ENCODE data around the gene CALCB. TPM values are rescaled to one million over a fixed set of nuclear protein-coding genes. Genes with fewer than 3 reads are reported as not detected.

Gene CALCB
- total RNA-seq, 1 donor from 2014 or later, result not detected

DNA sequence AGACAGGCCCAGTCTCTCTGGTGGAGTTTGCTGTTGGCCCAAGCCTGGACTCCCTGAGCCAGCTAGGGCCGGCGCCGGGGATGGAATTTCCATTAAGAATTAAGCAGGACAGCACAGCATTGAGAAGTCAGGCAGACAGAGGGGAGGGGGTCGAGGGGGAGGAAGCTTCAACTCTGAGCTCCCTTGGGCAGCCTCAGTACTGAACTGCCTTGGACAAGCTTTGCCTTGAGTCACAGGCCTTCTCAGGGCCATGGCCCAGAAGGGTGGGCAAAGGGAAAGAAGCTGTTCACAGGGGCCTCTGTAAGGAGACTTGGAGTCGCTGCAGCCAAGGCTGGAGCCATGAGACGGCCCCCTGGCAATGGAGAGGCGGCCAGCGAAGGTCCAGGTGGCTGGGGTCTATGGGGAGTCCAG is 38.7 kb downstream of the CALCB start:
- no peak for DNase-seq
- intact Hi-C loops (cut with DNase I), result no loop called here
- no peak for ATAC-seq (ENCODE audit: poor library complexity)

DNA sequence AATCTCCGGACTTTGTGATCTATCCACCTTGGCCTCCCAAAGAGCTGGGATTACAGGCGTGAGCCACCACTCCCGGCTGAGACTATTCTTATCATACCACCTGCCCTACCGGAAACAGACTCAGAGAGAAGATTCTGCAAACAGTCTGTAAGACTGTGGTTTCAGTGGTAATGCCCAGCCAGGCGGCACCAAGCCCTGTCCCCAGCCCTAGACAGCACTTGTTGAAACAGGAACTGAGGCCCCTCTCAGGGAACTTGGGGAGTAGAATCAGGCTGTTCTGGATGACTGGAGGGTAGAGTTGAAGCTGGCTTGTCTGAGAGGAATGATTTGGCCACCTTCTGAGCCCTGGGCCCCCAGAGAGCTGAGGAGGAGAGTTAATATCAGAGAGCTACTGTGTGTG is 40.0 kb downstream of the CALCB start:
- intact Hi-C loops (cut with DNase I), result no loop called here
- no peak for DNase-seq
- ATAC-seq (ENCODE audit: poor library complexity), result no peak

- intact Hi-C loops (cut with DNase I), result no loop called here
- peak; percentile 64 for ATAC-seq (ENCODE audit: poor library complexity)
- no peak for DNase-seq
Measured at GRCh38 chr11:15114501-15115475, 41.4 kb downstream of the CALCB start, which contains the start of gene INSC. INSC (plus strand) TSS chr11:15114923; CDS start chr11:15149175, 34,252 bp downstream.

- DNase-seq (no peak), ATAC-seq (ENCODE audit: poor library complexity) (no peak)
- intact Hi-C loops (cut with DNase I), result no loop called here
Measured at GRCh38 chr11:15115686-15116085, 42.3 kb downstream of the CALCB start.

GRCh38 chr11:15117751-15118150 is 44.4 kb downstream of the CALCB start:
- intact Hi-C loops (cut with DNase I), result no loop called here
- ATAC-seq (ENCODE audit: poor library complexity) (no peak), DNase-seq (no peak)

- ATAC-seq (ENCODE audit: poor library complexity) (no peak), DNase-seq (no peak)
- intact Hi-C loops (cut with DNase I), result no loop called here
Measured at GRCh38 chr11:15118431-15118830, 45.0 kb downstream of the CALCB start.

DNA sequence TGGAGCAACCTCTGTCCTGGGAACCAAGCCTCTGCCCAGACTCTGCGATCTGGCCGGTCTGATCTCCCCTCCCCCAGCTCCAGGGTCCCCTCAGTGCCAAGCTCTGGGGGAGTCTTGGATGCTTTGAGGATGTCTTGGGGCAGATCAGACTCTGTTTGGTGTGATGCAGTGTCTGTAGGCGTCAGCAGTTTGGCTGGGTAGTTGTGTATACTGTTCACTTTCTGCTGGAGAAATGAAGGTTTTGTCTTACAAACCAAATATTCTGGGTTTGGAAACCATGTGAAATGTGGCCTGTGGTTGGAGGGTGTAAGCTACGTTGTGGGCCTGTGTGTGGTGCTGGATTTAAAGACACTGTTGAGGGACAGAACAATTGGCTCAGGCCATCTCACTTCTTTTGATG is 46.0 kb downstream of the CALCB start:
- DNase-seq (no peak), ATAC-seq (ENCODE audit: poor library complexity) (no peak)
- intact Hi-C loops (cut with DNase I), result no loop called here

DNA sequence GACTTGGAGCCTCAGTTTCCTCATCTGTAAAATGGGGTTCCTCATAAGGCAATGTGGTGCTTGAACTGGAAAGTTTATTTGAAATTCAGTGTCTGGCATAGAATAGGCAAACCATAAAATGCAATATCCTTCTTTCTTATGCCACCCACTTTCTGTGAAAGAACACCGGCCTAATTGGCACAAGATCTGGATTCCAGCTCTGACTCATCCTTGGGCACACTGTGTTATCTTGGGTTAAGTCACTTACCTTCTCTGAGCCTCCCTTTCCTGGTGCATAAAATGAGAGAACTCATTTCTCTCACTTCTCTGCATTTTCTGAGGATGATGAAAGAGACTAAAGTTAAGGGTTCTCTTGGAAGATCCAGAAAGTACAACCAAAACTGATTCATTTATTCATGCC is 46.4 kb downstream of the CALCB start:
- intact Hi-C loops (cut with DNase I), result no loop called here
- ATAC-seq (ENCODE audit: poor library complexity) (no peak), DNase-seq (no peak)

DNA sequence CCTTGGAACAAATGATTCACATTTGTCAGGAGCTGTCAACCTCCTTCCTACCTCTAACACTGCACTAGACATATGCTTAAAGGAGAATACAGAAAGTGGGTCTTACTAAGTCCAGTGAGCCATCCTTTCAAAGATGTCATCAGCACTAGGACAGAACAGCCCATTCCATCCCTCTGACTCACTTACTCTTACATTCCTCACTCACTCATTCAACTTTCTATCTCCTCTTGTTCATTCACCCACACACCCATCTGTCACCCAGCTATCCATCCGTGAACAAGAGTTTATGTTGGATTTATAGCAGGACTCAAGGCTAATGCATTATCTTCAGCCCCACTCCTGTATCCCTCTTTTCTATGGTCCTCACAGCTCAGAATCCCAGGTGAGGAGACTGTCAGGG is 50.5 kb downstream of the CALCB start:
- DNase-seq (no peak), ATAC-seq (ENCODE audit: poor library complexity) (no peak)
- intact Hi-C loops (cut with DNase I), result no loop called here

DNA sequence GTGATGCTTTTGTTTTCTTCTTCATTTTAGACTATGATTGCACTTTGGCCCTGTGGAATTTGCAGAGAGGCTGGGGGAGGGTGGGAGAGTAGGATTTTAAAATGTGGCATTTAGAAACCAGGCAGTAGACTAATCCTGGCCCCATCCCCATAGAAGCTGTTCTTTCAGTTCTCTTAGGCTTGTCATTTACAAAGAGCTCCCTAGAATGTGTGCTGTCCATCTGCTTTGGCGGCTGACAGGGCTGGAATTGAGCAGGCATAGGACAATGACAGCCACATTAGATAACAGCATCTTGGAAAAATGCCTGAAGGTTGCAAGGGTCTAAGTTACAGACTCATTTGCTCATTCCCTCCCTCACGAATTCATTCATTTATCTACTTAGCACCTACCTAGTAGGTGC is 51.1 kb downstream of the CALCB start:
- no peak for ATAC-seq (ENCODE audit: poor library complexity)
- intact Hi-C loops (cut with DNase I), result no loop called here
- no peak for DNase-seq

- ATAC-seq (ENCODE audit: poor library complexity) (no peak), DNase-seq (no peak)
- intact Hi-C loops (cut with DNase I), result no loop called here
Measured at GRCh38 chr11:15127341-15127740, 53.9 kb downstream of the CALCB start.

Other genes starting within 250 kb of the CALCB start
- gene CYP2R1, start 181.4 kb upstream of the CALCB start, total RNA-seq, result 5.0 TPM
- not detected for gene CALCA, start 101.2 kb upstream of the CALCB start, total RNA-seq
- gene INSC, start 41.3 kb downstream of the CALCB start, total RNA-seq, result 1.00 TPM